ENCODE measurements around the gene GREB1. TPM values are rescaled to one million over a fixed set of nuclear protein-coding genes. Genes with fewer than 3 reads are reported as not detected.

GREB1 gene
- total and polyA plus RNA-seq, 2 of the 4 experiments (the other 2 are of a cell fraction): 0.05 TPM; not detected in 1

DNA sequence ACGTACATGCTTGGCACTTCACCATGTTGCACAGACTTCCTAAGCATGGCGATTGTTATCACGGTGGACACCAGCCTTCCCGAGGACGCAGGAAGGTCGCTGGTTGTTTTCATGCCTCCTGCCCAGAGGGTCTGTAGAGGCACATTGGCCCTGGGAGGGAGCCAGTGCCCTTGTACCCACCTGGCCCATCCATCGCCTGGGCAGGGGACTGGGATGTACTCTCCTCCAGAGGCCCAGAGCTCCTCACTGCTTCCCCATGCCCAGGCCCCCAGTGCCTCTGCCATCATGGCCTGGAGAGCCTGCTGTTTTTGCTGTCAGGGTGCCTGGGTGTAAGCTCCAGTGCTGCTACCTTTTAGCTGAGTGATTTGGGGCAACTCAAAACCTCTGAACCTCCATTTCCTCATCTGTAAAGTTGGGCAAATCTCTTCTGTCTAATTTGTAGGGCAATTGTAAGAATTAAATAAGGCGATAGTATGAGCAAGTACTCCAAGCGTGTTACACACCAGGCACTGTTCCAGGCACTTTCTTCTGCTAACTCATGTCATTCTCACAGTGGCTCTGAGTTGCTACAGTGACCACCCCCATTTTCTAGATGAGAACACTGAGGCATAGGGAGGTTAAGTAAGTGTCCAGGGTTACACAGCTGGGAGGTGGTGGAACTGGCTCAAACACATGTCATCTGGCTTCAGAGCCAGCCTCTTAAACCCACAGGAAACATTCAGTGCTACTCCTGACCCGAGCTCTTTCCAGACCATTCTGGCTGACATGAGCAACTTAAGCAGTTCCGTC is 45.3 kb downstream of the GREB1 start:
- Histone ChIP-seq H3K9me3 (ENCODE audit: control insufficient read depth, insufficient read depth, low read length) (no peaks in the 10 kb centered on the region), H3K36me3 (ENCODE audit: control insufficient read depth, insufficient read depth, low read length) (no peaks in the 10 kb centered on the region), H3K9me1 (ENCODE audit: insufficient read depth, low read length) (0 out of 2 replicates have a peak, but pooled peaks cover 4% of the 10 kb centered on the region), H2AFZ (replicated peaks; ENCODE audit: low read length, poor library complexity) (no peak overlapping the region), H4K5ac (ENCODE audit: low read depth, low read length) (no peak overlapping the region), H3K4me3 (ENCODE audit: insufficient read depth, low read depth, low read length) (no peak overlapping the region), H3K18ac (ENCODE audit: low read depth, low read length) (no peak overlapping the region), H3K23ac (ENCODE audit: low read depth, low read length) (no peak overlapping the region), H3K27me3 (ENCODE audit: control insufficient read depth, insufficient read depth, low read length) (peaks cover 28% of the 10 kb centered on the region), H2AK5ac (ENCODE audit: low read depth, low read length) (no peak overlapping the region), H4K20me1 (ENCODE audit: insufficient read depth, low read length) (no peaks in the 10 kb centered on the region), H3K79me1 (ENCODE audit: low read depth in 1 of 2, low read length in 2 of 2) (no peaks in the 10 kb centered on the region), H3K14ac (replicated peaks; ENCODE audit: low read depth, low read length) (no peak overlapping the region), H2BK5ac (ENCODE audit: low read depth, low read length, poor library complexity, severe bottlenecking) (no peak overlapping the region), H4K8ac (ENCODE audit: low read depth in 2 of 2, low read length in 2 of 2) (no peak overlapping the region), H3K4me2 (ENCODE audit: low read depth, low read length) (no peak overlapping the region), H3K4ac (ENCODE audit: low read depth, low read length) (no peak overlapping the region), H2BK120ac (ENCODE audit: low read depth, low read length) (no peak overlapping the region), H2AK9ac (replicated peaks; ENCODE audit: low read depth, low read length, poor library complexity) (no peak overlapping the region), H4K91ac (ENCODE audit: insufficient read depth, low read depth, low read length) (no peak overlapping the region), H3K4me1 (ENCODE audit: control insufficient read depth, insufficient read depth, low read length) (peaks cover 3% of the 10 kb centered on the region), H2BK20ac (ENCODE audit: low read depth, low read length) (no peak overlapping the region), H2BK15ac (ENCODE audit: low read depth, low read length) (no peak overlapping the region), H3K56ac (ENCODE audit: extremely low read depth, insufficient read depth, low read length) (no peak overlapping the region), H3K9ac (ENCODE audit: low read depth, low read length) (no peak overlapping the region), H3K27ac (ENCODE audit: insufficient read depth, low read length) (no peak overlapping the region)
- in situ Hi-C loops (cut with MboI; ENCODE audit: low sequenced_read_pairs): no loop called here
- DNase-seq (no peak), ATAC-seq (ENCODE audit: low read depth) (no peak)
- BruUV-seq (replicated peaks): no TSS peak
- 93% methylated on average over 3 of the region's 11 CpGs; no CpG with 5 or more reads in 1 of the 2 experiments for WGBS, 2 experiments (ENCODE audit: extremely low coverage in 2 of 2, insufficient read length in 1 of 2)
- no peak for TF ChIP-seq BHLHE40 (IDR thresholded peaks at IDR 0.05; ENCODE audit: low read depth, low read length)
- TF ChIP-seq, protein P1, sequence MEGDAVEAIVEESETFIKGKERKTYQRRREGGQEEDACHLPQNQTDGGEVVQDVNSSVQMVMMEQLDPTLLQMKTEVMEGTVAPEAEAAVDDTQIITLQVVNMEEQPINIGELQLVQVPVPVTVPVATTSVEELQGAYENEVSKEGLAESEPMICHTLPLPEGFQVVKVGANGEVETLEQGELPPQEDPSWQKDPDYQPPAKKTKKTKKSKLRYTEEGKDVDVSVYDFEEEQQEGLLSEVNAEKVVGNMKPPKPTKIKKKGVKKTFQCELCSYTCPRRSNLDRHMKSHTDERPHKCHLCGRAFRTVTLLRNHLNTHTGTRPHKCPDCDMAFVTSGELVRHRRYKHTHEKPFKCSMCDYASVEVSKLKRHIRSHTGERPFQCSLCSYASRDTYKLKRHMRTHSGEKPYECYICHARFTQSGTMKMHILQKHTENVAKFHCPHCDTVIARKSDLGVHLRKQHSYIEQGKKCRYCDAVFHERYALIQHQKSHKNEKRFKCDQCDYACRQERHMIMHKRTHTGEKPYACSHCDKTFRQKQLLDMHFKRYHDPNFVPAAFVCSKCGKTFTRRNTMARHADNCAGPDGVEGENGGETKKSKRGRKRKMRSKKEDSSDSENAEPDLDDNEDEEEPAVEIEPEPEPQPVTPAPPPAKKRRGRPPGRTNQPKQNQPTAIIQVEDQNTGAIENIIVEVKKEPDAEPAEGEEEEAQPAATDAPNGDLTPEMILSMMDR (conservative IDR thresholded peaks at IDR 0.05; ENCODE audit: low read depth, low read length): no peak
- no peak for TF ChIP-seq SMC3 (IDR thresholded peaks at IDR 0.05; ENCODE audit: low read depth, low read length)
- no peak for TF ChIP-seq MAZ (IDR thresholded peaks at IDR 0.05; ENCODE audit: borderline replicate concordance, low read depth, low read length)
- no peak for TF ChIP-seq POLR2A (IDR thresholded peaks at IDR 0.05; ENCODE audit: low read depth, low read length)
- TF ChIP-seq, protein P2, sequence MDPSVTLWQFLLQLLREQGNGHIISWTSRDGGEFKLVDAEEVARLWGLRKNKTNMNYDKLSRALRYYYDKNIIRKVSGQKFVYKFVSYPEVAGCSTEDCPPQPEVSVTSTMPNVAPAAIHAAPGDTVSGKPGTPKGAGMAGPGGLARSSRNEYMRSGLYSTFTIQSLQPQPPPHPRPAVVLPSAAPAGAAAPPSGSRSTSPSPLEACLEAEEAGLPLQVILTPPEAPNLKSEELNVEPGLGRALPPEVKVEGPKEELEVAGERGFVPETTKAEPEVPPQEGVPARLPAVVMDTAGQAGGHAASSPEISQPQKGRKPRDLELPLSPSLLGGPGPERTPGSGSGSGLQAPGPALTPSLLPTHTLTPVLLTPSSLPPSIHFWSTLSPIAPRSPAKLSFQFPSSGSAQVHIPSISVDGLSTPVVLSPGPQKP (IDR thresholded peaks at IDR 0.05; ENCODE audit: borderline replicate concordance, low read depth, low read length): no peak
- no peak for TF ChIP-seq FOS (IDR thresholded peaks at IDR 0.05; ENCODE audit: low read depth, low read length)
- TF ChIP-seq NFE2L2 (IDR thresholded peaks at IDR 0.05; ENCODE audit: low read depth, low read length): no peak
- TF ChIP-seq RFX5 (IDR thresholded peaks at IDR 0.05; ENCODE audit: low read depth, low read length): no peak
- no peak for TF ChIP-seq RCOR1 (IDR thresholded peaks at IDR 0.05; ENCODE audit: insufficient replicate concordance, low read length)
- no peak for TF ChIP-seq CEBPB (IDR thresholded peaks at IDR 0.05; ENCODE audit: low read depth, low read length)
- no peak for TF ChIP-seq USF2 (IDR thresholded peaks at IDR 0.05; ENCODE audit: low read depth, low read length)
- no peak for TF ChIP-seq MXI1 (IDR thresholded peaks at IDR 0.05; ENCODE audit: borderline replicate concordance, low read depth, low read length)
- TF ChIP-seq RAD21 (IDR thresholded peaks at IDR 0.05; ENCODE audit: low read length): no peak
- TF ChIP-seq MAFK (IDR thresholded peaks at IDR 0.05; ENCODE audit: low read depth, low read length): no peak
- no peak for TF ChIP-seq CHD1 (IDR thresholded peaks at IDR 0.05; ENCODE audit: low read depth, low read length)
- intact Hi-C loops (cut with micrococcal nuclease): no loop called here
- ChIA-PET CTCF (no interaction called here), POLR2A (ENCODE audit: unreplicated experiment) (no interaction called here)
- dilution Hi-C loops (cut with HindIII; ENCODE audit: low sequenced_read_pairs, unreplicated experiment): no loop called here

All from IMR-90 (cell line).